ENCODE data around the gene CFAP65. TPM values are rescaled to one million over a fixed set of nuclear protein-coding genes. Genes with fewer than 3 reads are reported as not detected.

Gene CFAP65
- total and polyA plus RNA-seq, 2 of the 4 experiments (the other 2 are of a cell fraction) = not detected

DNA sequence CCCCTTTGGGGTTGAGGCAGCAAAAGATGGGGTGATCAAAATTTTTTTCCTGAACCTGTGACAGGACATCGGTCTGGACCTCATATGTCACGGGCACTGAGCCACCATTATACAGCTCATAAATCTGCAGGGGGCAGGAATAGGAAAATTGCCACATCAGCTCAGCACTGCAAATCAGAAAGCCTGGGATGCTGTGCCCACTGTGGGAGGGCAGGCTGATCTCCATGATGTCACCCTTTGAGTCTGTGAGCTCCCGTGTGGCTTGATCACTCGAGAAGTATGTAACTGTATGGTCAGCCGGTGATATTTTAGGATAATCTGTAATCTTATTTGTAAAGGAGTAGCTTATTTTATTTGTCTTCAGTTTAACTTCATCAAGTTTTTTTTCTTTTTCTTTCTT, 30.4 kb downstream of the CFAP65 start:
- H3K27me3 ChIP-seq (ENCODE audit: control insufficient read depth, insufficient read depth, low read length) = peaks cover 34% of the 10 kb centered on the region
- DNase-seq = no peak
- H3K9me1 ChIP-seq (ENCODE audit: insufficient read depth, low read length) = peaks cover 3% of the 10 kb centered on the region; the same call in 1 of the 2 replicates
- intact Hi-C loops (cut with micrococcal nuclease) = no loop called here
- no peak overlapping the region for H3K4me2 ChIP-seq (ENCODE audit: low read depth, low read length)
- CTCF ChIA-PET = interaction anchor here (0.6 to 0.9 kb wide), 2 partner anchors 55 to 488 kb away, joined by 3 read pairs; partner anchors contain the start of gene GMPPA
- no peak overlapping the region for H4K8ac ChIP-seq (ENCODE audit: low read depth in 2 of 2, low read length in 2 of 2)
- no peak overlapping the region for H4K91ac ChIP-seq (ENCODE audit: insufficient read depth, low read depth, low read length)
- H2AK9ac ChIP-seq (replicated peaks; ENCODE audit: low read depth, low read length, poor library complexity) = no peak overlapping the region
- no peak overlapping the region for H3K23ac ChIP-seq (ENCODE audit: low read depth, low read length)
- WGBS, 2 experiments (ENCODE audit: extremely low coverage in 2 of 2, insufficient read length in 1 of 2) = no CpG with 5 or more reads among the region's 5 CpGs
- TF ChIP-seq RCOR1 (IDR thresholded peaks at IDR 0.05; ENCODE audit: insufficient replicate concordance, low read length) (no peak), MAZ (IDR thresholded peaks at IDR 0.05; ENCODE audit: borderline replicate concordance, low read depth, low read length) (no peak), BHLHE40 (IDR thresholded peaks at IDR 0.05; ENCODE audit: low read depth, low read length) (no peak), NFE2L2 (IDR thresholded peaks at IDR 0.05; ENCODE audit: low read depth, low read length) (no peak)
- TF ChIP-seq, protein P1, sequence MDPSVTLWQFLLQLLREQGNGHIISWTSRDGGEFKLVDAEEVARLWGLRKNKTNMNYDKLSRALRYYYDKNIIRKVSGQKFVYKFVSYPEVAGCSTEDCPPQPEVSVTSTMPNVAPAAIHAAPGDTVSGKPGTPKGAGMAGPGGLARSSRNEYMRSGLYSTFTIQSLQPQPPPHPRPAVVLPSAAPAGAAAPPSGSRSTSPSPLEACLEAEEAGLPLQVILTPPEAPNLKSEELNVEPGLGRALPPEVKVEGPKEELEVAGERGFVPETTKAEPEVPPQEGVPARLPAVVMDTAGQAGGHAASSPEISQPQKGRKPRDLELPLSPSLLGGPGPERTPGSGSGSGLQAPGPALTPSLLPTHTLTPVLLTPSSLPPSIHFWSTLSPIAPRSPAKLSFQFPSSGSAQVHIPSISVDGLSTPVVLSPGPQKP (IDR thresholded peaks at IDR 0.05; ENCODE audit: borderline replicate concordance, low read depth, low read length) = no peak
- no peaks in the 10 kb centered on the region for H3K9me3 ChIP-seq (ENCODE audit: control insufficient read depth, insufficient read depth, low read length)
- H4K20me1 ChIP-seq (ENCODE audit: insufficient read depth, low read length) = no peaks in the 10 kb centered on the region
- H2AFZ ChIP-seq (replicated peaks; ENCODE audit: low read length, poor library complexity) = no peak overlapping the region
- no peaks in the 10 kb centered on the region for H3K79me1 ChIP-seq (ENCODE audit: low read depth in 1 of 2, low read length in 2 of 2)
- H2BK15ac ChIP-seq (ENCODE audit: low read depth, low read length) = no peak overlapping the region
- BruUV-seq (replicated peaks) = no TSS peak
- no peak overlapping the region for H2BK120ac ChIP-seq (ENCODE audit: low read depth, low read length)
- H3K56ac ChIP-seq (ENCODE audit: extremely low read depth, insufficient read depth, low read length) = no peak overlapping the region
- H2AK5ac ChIP-seq (ENCODE audit: low read depth, low read length) = no peak overlapping the region
- no peak overlapping the region for H4K5ac ChIP-seq (ENCODE audit: low read depth, low read length)
- H2BK20ac ChIP-seq (ENCODE audit: low read depth, low read length) = no peak overlapping the region
- POLR2A ChIA-PET (ENCODE audit: unreplicated experiment) = interaction anchor here (0.6 kb wide), 1 partner anchor 12 kb away, joined by 7 read pairs; no protein-coding TSS in a partner anchor
- dilution Hi-C loops (cut with HindIII; ENCODE audit: low sequenced_read_pairs, unreplicated experiment) = no loop called here
- no peak overlapping the region for H3K9ac ChIP-seq (ENCODE audit: low read depth, low read length)
- no peak overlapping the region for H3K4ac ChIP-seq (ENCODE audit: low read depth, low read length)
- no peak overlapping the region for H3K18ac ChIP-seq (ENCODE audit: low read depth, low read length)
- H3K4me3 ChIP-seq (ENCODE audit: insufficient read depth, low read depth, low read length) = no peak overlapping the region
- ATAC-seq (ENCODE audit: low read depth) = no peak
- no peaks in the 10 kb centered on the region for H3K4me1 ChIP-seq (ENCODE audit: control insufficient read depth, insufficient read depth, low read length)
- H3K36me3 ChIP-seq (ENCODE audit: control insufficient read depth, insufficient read depth, low read length) = no peaks in the 10 kb centered on the region
- no peak overlapping the region for H2BK5ac ChIP-seq (ENCODE audit: low read depth, low read length, poor library complexity, severe bottlenecking)
- in situ Hi-C loops (cut with MboI; ENCODE audit: low sequenced_read_pairs) = no loop called here
- no peak overlapping the region for H3K27ac ChIP-seq (ENCODE audit: insufficient read depth, low read length)
- H3K14ac ChIP-seq (replicated peaks; ENCODE audit: low read depth, low read length) = no peak overlapping the region

All from IMR-90 (cell line).